GM19395 (cell line): ENCODE results near the gene MPPED1.

Experiments
- ATAC-seq: cut with Tn5 transposase; IDR thresholded peaks from one replicate; pipeline ENCODE4 v1.9.1; 2021; ENCODE audit warnings: mild to moderate bottlenecking, moderate library complexity; ENCODE audit not compliant: unreplicated experiment

Gene MPPED1

GRCh38 chr22:43535741-43536140, 123.9 kb downstream of the MPPED1 start:
- ATAC-seq = no peak

- no peak for ATAC-seq
Observed at GRCh38 chr22:43537019-43537585, 125.3 kb downstream of the MPPED1 start.

DNA sequence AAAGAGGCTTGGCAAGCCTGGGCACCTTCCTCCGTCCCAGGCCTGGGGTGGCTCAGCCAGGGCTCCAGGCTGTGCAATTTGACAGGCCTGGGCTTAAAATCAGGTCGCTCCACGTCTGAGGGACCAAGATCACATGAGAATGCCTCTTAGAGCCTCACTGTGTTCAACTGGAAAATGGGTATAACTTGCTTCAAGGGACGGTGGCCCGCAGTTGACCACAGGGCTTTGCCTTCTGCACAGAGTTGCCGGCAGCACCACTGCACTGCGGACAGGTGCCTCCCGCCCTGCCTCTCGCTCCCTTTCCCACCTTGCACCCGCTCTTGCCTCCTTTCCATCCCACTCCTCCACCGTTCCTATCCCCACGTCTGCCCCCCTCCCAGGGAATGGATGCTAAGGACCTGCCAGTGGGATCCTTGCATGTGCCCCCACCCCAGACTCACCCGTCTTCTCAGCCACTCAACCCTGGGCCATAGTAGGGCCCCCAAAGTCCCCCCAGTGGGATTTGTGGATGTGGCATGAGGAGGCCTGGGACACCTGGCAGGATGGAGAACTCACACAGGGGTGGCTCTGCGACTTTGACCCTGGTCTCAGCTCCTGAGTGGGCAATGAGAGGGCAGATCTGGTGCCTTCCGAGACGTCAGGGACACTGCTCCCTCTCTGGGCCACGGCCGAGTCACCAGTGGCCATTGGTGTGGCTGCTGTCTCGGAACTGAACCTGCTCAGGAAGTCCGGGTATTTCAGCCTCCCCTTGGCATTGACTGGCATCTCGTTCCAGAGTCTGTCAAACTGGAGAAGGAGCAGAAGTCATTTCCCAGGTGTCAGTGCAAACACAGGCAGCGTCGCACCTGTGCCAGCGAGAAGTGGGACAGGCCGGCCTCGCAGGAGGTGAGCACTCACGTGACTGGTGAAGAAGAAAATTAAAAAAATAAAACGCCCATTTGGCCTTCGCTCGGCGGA, 128.0 kb downstream of the MPPED1 start:
- ATAC-seq = no peak

- no peak for ATAC-seq
Observed at GRCh38 chr22:43540529-43540923, 128.7 kb downstream of the MPPED1 start.

- ATAC-seq = no peak
Observed at GRCh38 chr22:43541022-43541421, 129.2 kb downstream of the MPPED1 start.

DNA sequence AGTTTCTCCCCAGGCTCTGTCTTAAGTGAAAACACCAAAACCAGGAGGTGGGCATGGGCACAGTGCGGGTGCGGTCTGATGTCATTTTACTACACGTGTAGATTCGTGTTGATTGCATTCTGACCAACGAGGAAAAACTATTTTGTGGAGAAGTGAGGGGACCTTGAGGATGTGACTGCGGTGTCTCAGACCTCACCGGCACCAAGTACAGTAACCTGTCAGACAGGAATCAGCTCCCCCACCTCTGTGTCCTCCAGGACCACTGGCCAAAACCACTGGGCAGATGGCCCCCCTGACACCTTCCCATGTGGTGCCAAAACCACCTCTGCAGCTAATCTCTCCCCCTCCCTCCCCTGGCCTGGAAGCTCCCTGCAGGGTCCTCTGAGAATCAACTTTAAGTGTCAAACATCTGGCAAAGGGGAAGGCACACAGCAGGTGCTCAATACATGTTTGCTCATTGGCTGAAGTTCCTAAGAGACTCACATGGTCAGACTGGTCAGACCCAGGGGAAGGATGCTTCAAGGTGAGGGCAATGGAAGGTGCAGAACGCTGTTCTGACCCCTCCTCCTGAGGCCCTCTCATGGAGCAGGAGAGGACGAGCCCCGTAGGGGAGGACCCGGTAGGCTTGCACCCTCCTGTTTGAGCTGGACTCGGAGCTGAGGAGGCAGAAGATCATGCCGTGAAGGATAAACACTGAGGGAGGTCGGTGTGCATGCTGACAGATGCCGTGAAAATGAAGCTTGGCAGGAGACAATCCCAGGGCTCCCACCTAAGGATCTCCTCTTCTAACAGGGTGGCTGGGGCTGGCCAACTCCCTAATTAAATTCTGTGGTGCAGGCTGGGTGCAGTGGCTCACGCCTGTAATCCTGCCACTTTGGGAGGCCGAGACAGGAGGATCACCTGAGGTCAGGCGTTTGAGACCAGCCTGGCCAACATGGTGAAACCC, 129.9 kb downstream of the MPPED1 start:
- no peak for ATAC-seq

DNA sequence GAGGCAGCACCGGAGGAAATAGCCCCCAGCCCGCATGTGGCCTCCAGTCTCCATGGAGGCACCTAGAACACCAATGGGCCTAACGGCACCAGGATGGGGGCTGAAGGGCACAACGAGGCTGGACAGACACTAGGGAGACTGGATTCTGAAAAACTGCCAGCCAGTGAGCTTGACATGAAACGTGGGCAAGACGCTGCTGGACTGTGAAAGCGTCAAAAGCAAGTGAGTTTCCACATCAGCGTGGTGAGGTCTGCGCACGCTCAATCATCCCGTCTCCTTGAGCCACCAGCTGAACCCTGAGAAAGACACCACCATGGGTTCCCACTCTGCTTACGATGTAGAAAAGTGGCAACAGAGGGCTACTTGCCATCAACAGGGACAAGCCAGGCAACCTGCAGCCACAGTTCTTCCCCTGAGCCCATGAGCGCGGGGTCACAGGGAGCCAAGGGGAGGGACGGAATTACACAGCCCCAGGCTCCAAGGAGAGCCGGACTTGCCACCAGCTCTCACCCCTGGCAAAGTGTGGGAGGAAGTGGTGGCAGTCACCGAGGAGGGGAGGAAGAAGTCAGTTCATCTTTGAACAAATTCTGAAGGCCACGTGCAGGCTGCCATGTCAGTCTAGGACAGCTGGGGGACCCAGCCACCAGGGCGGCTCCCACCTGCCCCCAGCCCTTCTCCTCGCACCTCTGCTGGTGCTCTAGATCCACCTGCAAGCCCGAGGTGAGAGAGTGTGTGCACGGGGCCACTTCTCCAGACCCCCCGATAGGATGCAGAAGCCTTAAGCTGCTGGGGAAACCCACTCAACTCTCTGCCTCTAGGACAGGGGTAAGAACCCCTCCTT, 131.1 kb downstream of the MPPED1 start:
- no peak for ATAC-seq

DNA sequence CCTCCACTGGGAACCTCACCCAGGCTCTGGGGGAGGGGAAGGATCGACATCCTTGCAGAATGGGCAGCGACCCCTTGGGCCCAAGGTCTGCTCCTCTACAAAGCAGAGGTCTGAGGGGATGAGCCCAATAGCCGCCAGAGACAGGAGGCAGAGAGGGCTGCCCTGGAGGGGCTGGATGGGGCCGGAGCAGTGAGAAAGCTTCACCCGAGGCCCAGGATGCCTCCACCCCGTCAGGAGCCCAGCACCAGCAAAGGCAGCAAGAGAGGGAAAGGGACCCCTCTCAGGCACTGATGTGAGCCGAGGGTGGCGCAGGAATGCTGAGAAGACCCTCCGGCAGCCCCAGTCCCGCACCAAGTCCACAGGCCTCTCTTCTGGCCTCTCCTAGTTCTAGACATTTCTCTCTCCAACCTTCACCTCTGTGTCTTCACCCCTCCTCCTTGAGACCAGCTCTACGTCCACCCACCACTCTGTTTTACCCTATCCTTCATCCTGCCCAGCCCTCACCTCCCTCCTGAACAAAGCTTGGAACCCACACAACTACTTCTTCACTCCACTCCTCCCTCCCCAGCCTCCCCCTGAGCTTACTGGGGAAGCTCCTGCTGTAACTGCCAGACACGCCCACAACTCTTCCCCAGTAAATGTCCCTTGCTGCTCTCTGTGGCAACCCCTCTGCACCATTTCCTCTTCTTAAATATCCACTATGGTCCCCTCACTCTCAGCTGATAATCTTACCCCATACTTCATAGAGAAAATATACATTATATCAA, 131.9 kb downstream of the MPPED1 start:
- no peak for ATAC-seq

DNA sequence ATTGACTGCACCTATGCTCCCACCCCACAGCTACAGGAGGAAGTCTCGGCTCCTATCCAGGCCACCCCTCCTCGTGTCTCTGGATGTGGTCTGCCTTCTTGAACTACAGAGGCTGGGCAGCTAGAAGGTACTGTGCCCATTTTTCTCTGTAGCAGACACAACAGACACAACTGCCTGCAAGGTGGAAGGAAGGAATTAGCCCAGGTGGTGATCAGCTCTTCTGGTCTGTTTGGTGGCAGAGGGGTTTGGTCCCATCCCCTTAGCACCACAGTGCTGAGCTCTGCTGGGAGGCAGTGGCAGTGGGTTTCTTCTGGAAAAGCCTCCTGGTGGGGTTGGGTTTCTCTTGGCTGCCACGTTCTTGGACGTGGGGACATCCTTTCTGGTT, 132.5 kb downstream of the MPPED1 start:
- ATAC-seq = no peak

DNA sequence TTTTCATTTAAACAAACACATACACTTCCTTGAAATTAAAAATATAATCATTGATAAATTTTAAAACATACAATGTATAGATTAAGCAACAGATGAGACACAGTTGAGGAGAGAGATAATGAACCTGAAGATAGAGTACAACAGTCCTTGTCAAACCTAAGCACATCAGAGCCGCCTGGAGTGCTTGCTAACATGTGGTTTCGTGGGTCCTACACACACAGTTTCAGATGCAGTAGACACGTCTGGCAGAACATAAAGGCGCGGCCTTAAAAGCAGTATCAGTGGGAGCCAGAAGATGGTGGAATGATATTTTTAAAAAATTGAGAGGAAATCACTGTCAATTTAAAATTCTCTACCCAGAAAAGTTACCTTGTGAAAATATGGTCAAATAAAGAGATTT, 134.4 kb downstream of the MPPED1 start:
- ATAC-seq = no peak

- ATAC-seq = no peak
Observed at GRCh38 chr22:43550024-43550620, 138.3 kb downstream of the MPPED1 start.

- no peak for ATAC-seq
Observed at GRCh38 chr22:43550672-43551071, 138.9 kb downstream of the MPPED1 start.

DNA sequence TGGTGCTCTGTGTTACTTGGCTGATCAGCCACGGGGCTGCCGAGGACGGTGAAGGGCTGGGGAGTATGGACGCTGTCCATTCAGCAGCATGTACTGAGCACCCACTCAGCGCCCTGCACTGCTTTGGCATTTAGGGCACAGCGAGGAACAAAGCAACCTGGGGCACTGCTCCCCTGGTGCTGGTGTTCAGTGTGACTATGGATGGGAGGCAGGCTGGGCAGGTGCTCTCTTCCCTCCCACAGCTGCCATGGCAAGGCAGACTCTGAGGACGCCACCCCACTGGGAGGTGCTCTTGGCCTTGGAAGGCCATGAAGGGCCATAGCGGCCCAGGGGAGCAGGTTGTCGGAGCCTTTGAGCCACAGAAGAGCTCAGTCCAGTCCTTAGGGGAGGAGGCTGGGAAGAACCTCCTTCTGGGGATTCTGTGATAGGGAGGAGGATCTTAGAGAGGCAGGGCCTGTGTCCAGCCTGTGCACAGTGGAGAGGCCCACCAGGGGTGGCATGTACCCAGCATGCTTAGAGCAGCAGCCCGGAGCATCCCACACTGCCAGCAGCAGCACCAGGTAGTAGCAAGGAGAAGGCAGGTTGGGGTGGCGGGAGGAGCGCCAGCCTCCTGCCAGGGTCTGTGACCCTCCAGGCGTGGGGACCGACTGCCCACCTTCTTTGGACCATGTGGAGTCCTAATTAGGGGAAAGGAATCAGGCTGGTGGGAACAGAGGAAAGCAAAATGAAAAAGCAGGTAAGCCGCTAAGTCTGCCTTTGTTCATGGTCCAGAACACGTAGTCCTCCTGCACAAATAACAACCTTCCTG, 141.8 kb downstream of the MPPED1 start:
- ATAC-seq = no peak

DNA sequence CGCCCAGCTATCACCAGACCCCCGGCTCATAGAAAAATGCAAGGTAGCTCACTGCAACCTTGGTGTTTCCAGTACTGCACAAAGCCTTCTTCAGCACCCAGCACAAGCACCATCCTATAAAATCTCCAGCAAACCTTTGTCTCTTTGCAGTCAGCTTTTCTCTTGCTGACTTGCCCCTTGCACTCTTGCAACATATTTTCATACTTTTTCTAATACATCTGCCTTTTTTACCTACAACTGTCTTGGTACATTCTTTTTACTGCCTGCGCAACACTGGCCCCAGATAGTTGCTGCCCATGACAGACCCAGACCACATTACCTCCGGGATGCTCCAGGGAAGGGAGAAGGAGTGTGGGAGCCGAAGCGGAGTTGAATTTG, 142.4 kb downstream of the MPPED1 start:
- ATAC-seq = no peak

DNA sequence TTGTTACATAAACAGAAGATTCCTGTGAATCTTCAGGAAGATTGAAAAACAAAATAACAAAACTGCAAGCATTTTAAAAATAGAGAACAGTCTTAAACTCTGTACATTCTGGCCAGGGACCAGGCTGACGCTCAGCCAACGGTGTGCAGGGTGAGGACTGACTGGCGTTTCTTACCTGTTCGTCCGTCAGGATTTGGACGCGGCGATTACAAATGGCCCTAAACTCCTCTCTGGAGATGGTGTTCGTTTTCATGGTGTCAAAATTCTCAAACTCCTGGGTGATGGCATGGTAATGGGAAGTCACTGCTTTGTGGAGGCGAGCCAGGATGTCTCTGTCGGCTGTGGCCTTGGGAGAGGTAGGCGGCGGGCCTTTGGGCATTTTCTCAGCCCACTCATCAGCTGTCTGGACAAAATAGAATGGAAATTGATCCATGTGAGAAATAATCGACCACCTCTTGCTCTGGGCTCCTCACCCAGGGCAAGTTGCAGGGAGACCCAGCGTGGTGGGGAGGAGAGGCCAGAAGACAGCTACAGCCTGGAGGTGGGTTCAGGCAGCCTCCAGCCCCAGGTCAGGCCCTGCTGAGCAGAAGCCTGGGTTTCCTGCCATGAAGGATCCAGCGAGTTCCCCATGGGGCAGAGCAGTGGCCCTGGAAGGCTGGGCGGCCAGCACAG, 143.0 kb downstream of the MPPED1 start:
- ATAC-seq = no peak

DNA sequence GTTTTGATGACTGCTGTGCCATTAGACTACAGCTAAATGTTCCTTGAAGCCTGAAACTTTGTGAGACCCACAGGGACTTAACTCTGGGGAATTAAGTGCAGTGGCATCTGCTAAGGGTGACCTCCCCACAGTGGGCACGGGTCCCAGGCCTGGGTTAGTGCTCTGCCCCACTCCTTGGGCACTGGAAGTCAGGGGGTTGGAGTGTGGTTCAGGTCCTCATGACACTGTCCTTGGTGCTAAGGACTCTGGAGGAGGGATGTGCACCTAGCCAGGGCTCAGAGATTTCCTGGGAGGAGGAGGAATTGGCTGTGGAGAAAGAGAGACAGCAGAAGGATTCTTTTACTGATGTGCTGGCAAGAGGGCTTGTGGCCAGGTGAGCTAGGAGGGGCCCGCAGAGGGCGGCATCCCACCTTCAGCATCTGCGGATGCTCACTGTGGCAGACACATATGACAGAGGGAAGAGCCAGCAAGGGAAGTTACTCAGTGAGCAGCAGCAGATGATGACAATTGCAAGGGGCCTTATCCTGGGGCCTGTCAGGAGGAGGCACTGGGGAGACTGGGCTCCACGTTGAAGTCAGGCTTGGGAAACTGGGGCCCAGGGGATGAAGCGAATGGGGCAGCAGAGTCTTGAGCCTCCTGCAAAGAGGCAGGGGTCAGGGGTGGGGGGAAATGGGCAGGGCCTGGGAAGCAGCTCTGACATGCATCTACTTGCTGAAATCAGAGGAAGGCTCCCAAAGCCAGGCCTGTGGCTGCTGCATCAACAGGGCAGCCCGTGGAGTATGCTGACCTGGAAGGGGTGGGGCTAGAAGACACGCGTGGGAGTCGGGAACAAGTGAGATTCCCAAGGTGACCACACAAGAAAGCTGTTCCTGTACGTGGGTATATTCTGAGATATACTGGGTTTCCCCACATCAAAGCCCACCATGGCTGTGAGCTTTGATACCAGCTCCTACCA, 144.0 kb downstream of the MPPED1 start:
- no peak for ATAC-seq
